H4 (cell line): ENCODE data around the gene HOXA11. TPM values are rescaled to one million over a fixed set of nuclear protein-coding genes. Genes with fewer than 3 reads are reported as not detected.

Experiments used
- DNase-seq: peaks from one replicate; pipeline ENCODE4 v3.0.0-alpha.2; 2015; ENCODE audit warnings: low spot score
- total RNA-seq: library from RNA; depleted of rRNA; stranded (reverse); fragments of >200 nt; shearing (Covaris generic); gene quantifications from 2 replicates; pipeline ENCODE4 v1.2.3, GENCODE V29; 2014

The HOXA11 gene
- total RNA-seq, 1 experiment from 2014 or later = 0.52 TPM

- DNase-seq = no peak
Observed at GRCh38 chr7:27147199-27148030, 37.6 kb downstream of the HOXA11 start, which contains the start of gene HOXA6. HOXA6 (minus strand) TSS chr7:27147774; CDS start chr7:27147749, 25 bp downstream.

- DNase-seq = no peak
Observed at GRCh38 chr7:27146491-27147198, 38.4 kb downstream of the HOXA11 start.

- no peak for DNase-seq
Observed at GRCh38 chr7:27145914-27146412, 39.1 kb downstream of the HOXA11 start.

- DNase-seq = no peak
Observed at GRCh38 chr7:27145165-27145913, 39.7 kb downstream of the HOXA11 start.

- no peak for DNase-seq
Observed at GRCh38 chr7:27144781-27145164, 40.3 kb downstream of the HOXA11 start.

GRCh38 chr7:27143950-27144780 lies 40.9 kb downstream of the HOXA11 start:
- DNase-seq = no peak

GRCh38 chr7:27143023-27143949 lies 41.7 kb downstream of the HOXA11 start, which contains the start of gene HOXA5:
HOXA5 (minus strand) TSS chr7:27143681; CDS start chr7:27143607, 74 bp downstream.
- DNase-seq = peak; percentile 99

GRCh38 chr7:27142580-27143022 lies 42.4 kb downstream of the HOXA11 start:
- no peak for DNase-seq

- DNase-seq = no peak
Observed at GRCh38 chr7:27141923-27142579, 43.0 kb downstream of the HOXA11 start.

GRCh38 chr7:27141137-27141922 lies 43.7 kb downstream of the HOXA11 start:
- no peak for DNase-seq

- DNase-seq = no peak
Observed at GRCh38 chr7:27140126-27140857, 44.7 kb downstream of the HOXA11 start.

GRCh38 chr7:27139334-27140125 lies 45.5 kb downstream of the HOXA11 start:
- DNase-seq = no peak

GRCh38 chr7:27138985-27139333 lies 46.1 kb downstream of the HOXA11 start:
- DNase-seq = no peak

GRCh38 chr7:27138472-27138871 lies 46.6 kb downstream of the HOXA11 start:
- no peak for DNase-seq

- no peak for DNase-seq
Observed at GRCh38 chr7:27137640-27138315, 47.3 kb downstream of the HOXA11 start.

GRCh38 chr7:27134392-27134791 lies 50.6 kb downstream of the HOXA11 start:
- DNase-seq = peak; percentile 87
